HG03045 (cell line): Measurements from ENCODE around the gene ZNF775.

Experiments
- ATAC-seq: cut with Tn5 transposase; IDR thresholded peaks from one replicate; pipeline ENCODE4 v1.9.1; 2021; ENCODE audit warnings: mild to moderate bottlenecking, moderate library complexity; ENCODE audit not compliant: unreplicated experiment

Gene ZNF775

DNA sequence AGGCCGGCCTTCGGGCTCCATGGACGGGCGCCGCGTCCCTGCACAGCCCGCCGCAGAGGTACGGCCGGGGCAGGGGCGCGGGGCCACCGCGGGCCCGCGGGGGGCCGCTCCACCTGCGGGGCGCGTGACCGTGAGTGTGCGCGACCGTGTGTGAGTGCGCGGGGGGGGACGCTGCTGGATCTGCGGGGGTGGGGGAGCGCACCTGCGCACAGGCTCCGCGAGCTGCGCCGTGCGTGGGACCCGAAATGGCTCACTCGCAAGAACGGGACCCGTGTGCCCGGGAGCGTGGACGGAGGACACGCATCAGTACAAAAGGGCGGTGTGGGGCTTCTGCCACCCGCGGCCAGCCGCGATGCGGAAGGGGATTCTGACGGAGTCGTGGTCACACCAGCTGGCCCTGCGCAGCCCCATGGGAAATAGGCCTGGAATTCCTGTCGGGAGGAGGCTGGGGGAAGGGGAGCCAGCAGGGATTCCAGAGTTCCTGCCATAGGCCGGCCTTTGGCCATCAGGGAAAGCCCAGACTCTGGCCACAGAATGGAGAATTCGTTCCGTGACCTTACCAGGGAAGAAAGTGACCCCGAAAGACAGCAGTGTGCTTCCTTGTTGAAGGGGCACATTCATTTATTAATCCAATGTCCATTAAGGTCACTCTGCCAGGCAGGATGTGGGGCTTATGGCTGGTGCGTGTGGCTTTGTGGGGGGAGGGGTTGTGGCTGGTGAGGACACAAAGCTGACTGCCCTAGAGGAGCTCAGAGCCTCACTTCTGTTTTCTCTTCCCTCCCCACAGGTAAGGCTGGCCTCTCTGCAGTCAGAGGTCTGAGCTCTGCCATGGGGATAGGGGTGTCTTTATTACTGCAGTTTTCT, 10.0 kb upstream of the ZNF775 start:
- ATAC-seq = peak; percentile 37

GRCh38 chr7:150369748-150370501, 9.2 kb upstream of the ZNF775 start:
- ATAC-seq = no peak

- no peak for ATAC-seq
Observed at GRCh38 chr7:150370612-150371071, 8.5 kb upstream of the ZNF775 start.

DNA sequence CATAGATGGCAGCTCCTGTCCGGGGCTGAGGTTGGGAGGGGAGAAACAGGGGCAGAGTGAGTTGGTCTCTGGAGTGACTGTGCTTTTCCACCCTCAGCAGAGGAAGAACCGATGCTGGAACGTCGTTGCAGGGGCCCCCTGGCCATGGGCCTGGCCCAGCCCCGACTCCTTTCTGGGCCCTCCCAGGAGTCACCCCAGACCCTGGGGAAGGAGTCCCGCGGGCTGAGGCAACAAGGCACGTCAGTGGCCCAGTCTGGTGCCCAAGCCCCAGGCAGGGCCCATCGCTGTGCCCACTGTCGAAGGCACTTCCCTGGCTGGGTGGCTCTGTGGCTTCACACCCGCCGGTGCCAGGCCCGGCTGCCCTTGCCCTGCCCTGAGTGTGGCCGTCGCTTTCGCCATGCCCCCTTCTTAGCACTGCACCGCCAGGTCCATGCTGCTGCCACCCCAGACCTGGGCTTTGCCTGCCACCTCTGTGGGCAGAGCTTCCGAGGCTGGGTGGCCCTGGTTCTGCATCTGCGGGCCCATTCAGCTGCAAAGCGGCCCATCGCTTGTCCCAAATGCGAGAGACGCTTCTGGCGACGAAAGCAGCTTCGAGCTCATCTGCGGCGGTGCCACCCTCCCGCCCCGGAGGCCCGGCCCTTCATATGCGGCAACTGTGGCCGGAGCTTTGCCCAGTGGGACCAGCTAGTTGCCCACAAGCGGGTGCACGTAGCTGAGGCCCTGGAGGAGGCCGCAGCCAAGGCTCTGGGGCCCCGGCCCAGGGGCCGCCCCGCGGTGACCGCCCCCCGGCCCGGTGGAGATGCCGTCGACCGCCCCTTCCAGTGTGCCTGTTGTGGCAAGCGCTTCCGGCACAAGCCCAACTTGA, 7.8 kb upstream of the ZNF775 start:
- ATAC-seq = no peak

DNA sequence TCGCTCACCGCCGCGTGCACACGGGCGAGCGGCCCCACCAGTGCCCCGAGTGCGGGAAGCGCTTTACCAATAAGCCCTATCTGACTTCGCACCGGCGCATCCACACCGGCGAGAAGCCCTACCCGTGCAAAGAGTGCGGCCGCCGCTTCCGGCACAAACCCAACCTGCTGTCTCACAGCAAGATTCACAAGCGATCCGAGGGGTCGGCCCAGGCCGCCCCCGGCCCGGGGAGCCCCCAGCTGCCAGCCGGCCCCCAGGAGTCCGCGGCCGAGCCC, 7.2 kb upstream of the ZNF775 start:
- no peak for ATAC-seq

GRCh38 chr7:150372271-150373048, 6.7 kb upstream of the ZNF775 start:
- ATAC-seq = no peak

GRCh38 chr7:150373049-150373801, 5.9 kb upstream of the ZNF775 start:
- no peak for ATAC-seq

DNA sequence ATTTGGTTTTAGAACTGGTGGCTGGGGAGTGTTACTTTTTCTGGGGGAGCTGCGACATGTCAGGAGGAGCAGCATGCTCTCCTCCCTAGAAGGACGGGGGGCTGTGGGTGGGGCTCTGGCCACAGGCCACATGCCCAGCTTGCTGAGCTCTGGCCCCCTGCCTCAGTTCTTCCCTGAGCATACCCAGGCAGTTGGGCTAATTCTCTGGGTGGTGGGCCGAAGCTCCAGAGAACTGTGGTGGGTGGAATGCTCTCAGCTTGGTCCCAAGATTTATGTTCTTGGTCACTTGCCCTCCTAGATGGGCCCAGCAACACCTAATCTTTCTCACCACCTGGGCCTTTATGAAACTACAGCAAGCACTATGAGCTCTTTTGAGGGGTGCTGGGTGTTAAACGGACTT, 5.1 kb upstream of the ZNF775 start:
- no peak for ATAC-seq

DNA sequence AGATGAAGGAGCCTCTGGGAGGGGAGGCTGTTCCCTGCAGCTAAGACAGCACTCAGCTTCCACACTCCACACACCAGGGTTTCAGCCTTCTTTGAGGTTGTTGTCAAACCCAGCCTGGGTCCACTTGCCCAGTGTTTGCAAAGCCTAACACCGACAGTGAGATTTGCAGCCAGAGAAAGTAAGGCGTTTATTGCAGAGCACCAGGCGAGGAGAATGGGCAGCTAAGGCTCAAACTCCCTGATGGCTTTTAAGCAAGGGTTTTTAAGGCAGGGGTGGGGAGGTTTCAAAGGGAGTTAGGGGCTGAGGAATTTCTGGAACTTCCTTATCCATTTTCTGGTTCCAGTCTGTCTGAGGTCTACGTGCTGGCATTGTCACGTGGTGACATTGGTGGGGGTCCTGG, 4.7 kb upstream of the ZNF775 start:
- ATAC-seq = no peak

DNA sequence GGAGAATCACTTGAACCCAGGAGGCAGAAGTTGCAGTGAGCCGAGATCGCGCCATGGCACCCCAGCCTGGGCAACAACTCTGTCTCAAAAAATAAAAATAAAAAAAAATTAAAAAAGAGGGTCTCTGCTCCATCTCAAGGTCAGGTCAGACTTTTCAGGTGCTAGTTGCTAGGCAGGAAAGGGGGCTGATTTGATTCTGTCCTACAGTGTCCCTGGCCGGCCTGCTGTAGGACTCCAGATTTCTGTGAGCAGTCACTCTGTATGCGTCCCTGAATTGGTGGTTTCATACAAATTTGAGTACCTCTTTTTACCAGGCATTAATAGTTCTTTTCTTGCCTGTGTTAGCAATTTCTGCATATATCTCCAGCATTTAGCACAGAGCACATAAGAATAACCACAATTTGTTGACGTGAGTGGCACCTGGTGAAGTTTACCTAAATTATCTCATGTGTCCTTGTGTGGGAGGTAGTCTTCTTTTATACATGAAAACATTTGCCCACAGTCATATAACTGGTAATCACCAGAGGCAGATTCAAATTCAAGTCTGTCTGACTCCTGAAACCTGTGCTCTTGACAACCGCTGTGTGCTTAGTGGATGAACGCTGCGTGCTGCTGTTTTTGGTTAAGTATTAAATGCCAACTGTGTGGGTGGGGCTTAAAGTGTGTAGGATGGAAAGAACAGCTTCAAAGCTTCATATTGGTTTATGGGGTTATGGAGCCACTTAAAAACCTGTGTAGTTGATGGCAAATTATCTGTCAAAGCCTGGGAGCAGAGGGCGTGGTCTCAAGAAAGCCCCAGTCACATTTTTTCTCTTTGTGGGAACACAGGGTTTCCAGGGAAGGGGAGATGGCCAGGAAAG, 3.2 kb upstream of the ZNF775 start:
- no peak for ATAC-seq

GRCh38 chr7:150376560-150376959, 2.6 kb upstream of the ZNF775 start:
- no peak for ATAC-seq

DNA sequence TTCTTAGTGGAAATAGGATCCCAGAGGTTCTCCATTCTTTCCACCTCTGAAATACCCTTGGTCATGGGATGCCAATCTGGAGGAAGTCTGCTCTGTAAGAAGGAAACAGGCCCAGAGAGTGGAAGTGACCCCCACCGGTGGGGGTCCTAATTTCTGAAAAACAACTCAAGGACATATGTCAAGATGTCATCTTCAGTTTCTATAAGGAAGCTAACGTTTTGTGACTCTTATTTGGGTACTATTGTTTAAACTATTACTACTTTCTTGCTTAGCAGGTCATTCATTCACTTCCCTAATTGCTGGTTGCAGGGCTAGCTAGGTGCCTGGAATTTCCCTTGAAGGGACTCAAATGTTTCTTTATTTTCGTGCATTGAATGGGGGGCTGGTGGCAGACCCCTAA, 1.9 kb upstream of the ZNF775 start:
- ATAC-seq = no peak

- ATAC-seq = no peak
Observed at GRCh38 chr7:150377635-150378034, 1.5 kb upstream of the ZNF775 start.

DNA sequence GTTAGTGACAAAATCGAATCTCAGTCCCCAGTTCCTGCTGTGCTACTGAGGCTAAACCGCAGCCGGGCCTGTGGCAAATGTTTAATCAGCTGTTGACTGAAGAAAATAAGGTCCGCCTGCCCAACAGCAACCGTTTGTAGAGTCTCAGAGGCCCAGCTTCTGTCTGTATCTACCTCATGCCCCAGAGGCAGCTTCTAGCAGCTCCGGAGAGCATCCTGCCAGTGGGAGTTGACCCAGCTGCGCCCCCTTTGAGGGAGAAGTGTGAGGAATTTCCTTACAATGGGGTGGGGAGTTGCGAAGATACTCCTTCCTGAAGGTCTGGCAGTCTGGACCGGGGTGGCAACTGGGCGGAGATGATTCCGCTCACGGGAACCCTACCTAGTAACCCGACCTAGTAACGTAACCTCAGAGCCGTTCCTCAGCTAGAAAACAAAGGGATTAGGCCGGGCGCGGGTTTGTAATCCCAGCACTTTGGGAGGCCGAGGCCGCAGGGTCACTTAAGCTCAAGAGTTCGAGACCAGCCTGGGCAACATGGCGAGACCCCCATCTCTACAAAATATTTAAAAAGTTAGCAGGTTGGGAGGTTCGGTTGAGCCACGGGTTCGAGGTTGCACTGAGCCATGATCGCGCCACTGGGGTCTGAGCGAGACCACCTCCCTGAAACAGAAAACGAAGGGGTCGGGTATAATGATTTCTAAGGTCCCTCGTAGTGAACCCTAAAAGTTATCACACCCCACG, 846 bp upstream of the ZNF775 start:
- ATAC-seq = no peak

DNA sequence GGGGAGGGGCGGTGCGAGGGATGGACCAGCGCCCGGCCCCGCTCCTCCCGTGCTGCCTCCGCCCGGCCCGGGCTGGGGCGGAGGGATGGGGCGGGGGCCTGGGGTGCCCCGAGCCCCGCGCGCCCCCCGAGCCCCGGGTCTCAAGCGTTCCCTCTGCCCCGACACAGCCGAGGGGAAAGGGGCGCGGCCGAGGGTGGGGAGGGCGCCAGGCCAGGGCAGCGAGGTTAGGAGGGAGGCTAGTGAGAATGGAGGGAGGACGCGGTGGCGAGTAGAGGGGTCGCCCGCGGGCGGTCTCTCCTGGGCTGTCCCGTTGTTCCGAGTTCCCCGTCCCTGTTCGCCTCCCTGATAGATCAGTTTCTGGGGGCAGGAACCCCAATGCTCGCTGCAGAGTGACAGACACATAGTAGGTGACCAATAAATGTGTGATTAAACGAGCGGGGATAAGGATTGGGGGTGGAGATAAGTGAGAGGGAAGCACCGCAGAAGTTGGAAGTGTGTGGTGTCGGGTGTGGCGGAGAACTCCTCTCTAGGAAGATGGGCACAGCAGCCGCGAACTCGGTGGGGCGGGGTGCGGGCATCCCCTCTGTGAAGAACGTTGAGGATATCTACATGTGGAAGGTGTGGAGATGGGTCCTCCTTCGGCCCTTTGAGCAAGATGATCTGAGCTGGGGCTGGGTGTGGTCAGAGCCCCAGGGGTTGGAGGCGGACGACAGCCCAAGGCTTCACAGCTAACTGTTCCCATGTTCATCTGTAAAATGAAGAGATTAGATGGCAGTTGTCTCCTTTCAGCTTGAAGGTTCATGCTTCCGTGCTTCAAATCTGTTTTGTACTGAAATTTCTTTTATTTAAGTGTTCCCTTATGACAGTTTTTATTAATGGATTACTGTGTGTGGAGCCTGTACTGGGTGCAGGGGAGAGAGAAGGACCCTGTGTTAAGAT, 580 bp downstream of the ZNF775 start:
- ATAC-seq = peak; percentile 3

DNA sequence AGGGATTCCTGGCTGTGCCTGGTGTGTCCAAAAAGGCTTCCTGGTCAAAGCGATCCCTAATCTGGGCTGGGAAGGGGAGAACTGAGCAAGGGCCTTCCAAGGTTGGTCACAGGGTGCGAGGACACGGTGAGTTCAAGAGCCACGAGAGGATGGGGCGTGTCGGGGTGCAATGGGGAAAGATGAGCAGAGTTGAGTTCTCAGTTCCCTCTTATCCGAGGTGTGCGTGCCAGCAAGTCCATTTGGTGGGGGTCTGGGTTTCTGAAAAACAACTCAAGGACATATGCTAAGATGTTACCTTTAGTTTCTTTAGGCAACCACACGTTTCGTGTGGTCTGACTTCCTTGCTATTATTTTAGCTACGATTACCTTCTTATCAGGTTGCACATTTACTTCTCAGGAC, 1.3 kb downstream of the ZNF775 start:
- ATAC-seq = no peak

GRCh38 chr7:150381096-150381495, 2.0 kb downstream of the ZNF775 start:
- ATAC-seq = no peak
